NT2/D1 (cell line): Measurements from ENCODE around the gene NAA25.

Experiments
- SUZ12 ChIP-seq: IDR thresholded peaks from 2 replicates; pipeline ENCODE4 v1.6.1; 2011; ENCODE audit not compliant: insufficient read length, insufficient read depth; ENCODE audit errors: extremely low read depth
- YY1 ChIP-seq: IDR thresholded peaks from 2 replicates; pipeline ENCODE4 v1.6.1; 2011; ENCODE audit not compliant: insufficient read length, insufficient read depth
- ZNF274 ChIP-seq: IDR thresholded peaks from 2 replicates; pipeline ENCODE4 v1.6.1; 2011; ENCODE audit warnings: mild to moderate bottlenecking, low read depth, low read length

- no peak for TF ChIP-seq ZNF274
- no peak for TF ChIP-seq SUZ12
- TF ChIP-seq YY1 = no peak
Measured at GRCh38 chr12:112146123-112146522, 37.5 kb upstream of the NAA25 start.
